DMS114 treated with DMSO at 0.1 percent for 48 hours (cell line): ENCODE results near the gene FANCC.

Source experiments
- DNase-seq: peaks from one replicate; lab custom pipeline; 2025; ENCODE audit not compliant: unreplicated experiment; lab: John Stamatoyannopoulos, UW

The FANCC gene

GRCh38 chr9:95090023-95090791 lies 227.3 kb downstream of the FANCC start:
- DNase-seq: no peak

GRCh38 chr9:95089257-95090022 lies 228.1 kb downstream of the FANCC start:
- no peak for DNase-seq

GRCh38 chr9:95088421-95089161 lies 228.9 kb downstream of the FANCC start:
- DNase-seq: no peak

- DNase-seq: no peak
These were observed 229.8 kb downstream of the FANCC start for GRCh38 chr9:95087659-95088242.

- no peak for DNase-seq
These were observed 230.9 kb downstream of the FANCC start for GRCh38 chr9:95086564-95086955.

- no peak for DNase-seq
These were observed 231.5 kb downstream of the FANCC start for GRCh38 chr9:95085861-95086563.

GRCh38 chr9:95085036-95085770 lies 232.3 kb downstream of the FANCC start:
- DNase-seq: no peak

- no peak for DNase-seq
These were observed 233.1 kb downstream of the FANCC start for GRCh38 chr9:95084254-95084934.

GRCh38 chr9:95083086-95083768 lies 234.3 kb downstream of the FANCC start:
- no peak for DNase-seq

GRCh38 chr9:95082401-95083084 lies 235.0 kb downstream of the FANCC start:
- DNase-seq: no peak

- DNase-seq: no peak
These were observed 235.5 kb downstream of the FANCC start for GRCh38 chr9:95081998-95082397.

GRCh38 chr9:95080961-95081647 lies 236.4 kb downstream of the FANCC start:
- DNase-seq: no peak

- no peak for DNase-seq
These were observed 238.0 kb downstream of the FANCC start for GRCh38 chr9:95079461-95079860.

- no peak for DNase-seq
These were observed 238.6 kb downstream of the FANCC start for GRCh38 chr9:95078939-95079338.

- no peak for DNase-seq
These were observed 239.0 kb downstream of the FANCC start for GRCh38 chr9:95078511-95078910.

- DNase-seq: no peak
These were observed 239.6 kb downstream of the FANCC start for GRCh38 chr9:95077766-95078370.

GRCh38 chr9:95077053-95077765 lies 240.3 kb downstream of the FANCC start:
- DNase-seq: no peak
